Stomach smooth muscle (tissue), 2 donors: ENCODE results near the gene CASP9.

ENCODE experiments used
- H3K27ac ChIP-seq: one replicate; pipeline ENCODE4 v1.7.0; 2013; ENCODE audit warnings: mild to moderate bottlenecking, low read length, inconsistent platforms
- H3K27me3 ChIP-seq, 2 donors: one replicate each; pipeline ENCODE4 v1.7.0; 2013; ENCODE audit warnings: low read length in 2 of 2; ENCODE audit not compliant: insufficient read depth in 2 of 2, control insufficient read depth in 1 of 2
- H3K36me3 ChIP-seq, 2 donors: one replicate each; pipeline ENCODE4 v1.7.0; 2013; ENCODE audit warnings: low read length in 2 of 2; ENCODE audit not compliant: control insufficient read depth in 2 of 2, insufficient read depth in 2 of 2
- H3K4me1 ChIP-seq: one replicate; pipeline ENCODE4 v1.7.0; 2013; ENCODE audit warnings: low read length; ENCODE audit not compliant: control insufficient read depth, insufficient read depth
- H3K4me3 ChIP-seq, 2 donors: one replicate each; pipeline ENCODE4 v1.7.0; 2013; ENCODE audit warnings: low read length in 2 of 2
- H3K9ac ChIP-seq, 2 donors: one replicate each; pipeline ENCODE4 v1.7.0; 2013; ENCODE audit warnings: low read length in 2 of 2, mild to moderate bottlenecking in 1 of 2
- H3K9me3 ChIP-seq, 2 donors: one replicate each; pipeline ENCODE4 v1.7.0; 2013; ENCODE audit warnings: low read length in 2 of 2; ENCODE audit not compliant: control insufficient read depth in 2 of 2
- donor health status: healthy.
- donor health status: Pancreatic carcinoma.

CASP9 gene

GRCh38 chr1:15524021-15524282, at the start of gene CASP9:
TSS of gene CASP9 (minus strand) at chr1:15524215. CDS start at chr1:15524200, 15 bp downstream.
- peak within 1 kb of the TSS; percentile 67 to 89 for H3K9ac ChIP-seq

GRCh38 chr1:15573477-15573876, 49.5 kb upstream of the CASP9 start:
- Histone ChIP-seq H3K4me1 (no peaks in the 10 kb centered on the region), H3K4me3 (no peak overlapping the region), H3K27ac (no peak overlapping the region), H3K9me3 (no peaks in the 10 kb centered on the region), H3K27me3 (no peaks in the 10 kb centered on the region), H3K36me3 (peaks cover 11% of the 10 kb centered on the region in 2 donors), H3K9ac (no peak overlapping the region)

More at GRCh38 chr1:15524021-15524282, at the start of gene CASP9:
- Histone ChIP-seq H3K4me1 (peaks cover 21% of the 10 kb centered on the region), H3K27ac (peak within 1 kb of the TSS; percentile 94), H3K9me3 (no peaks in the 10 kb centered on the region), H3K36me3 (peaks cover 0 to 3% of the 10 kb centered on the region in 2 donors), H3K27me3 (no peaks in the 10 kb centered on the region), H3K4me3 (peak within 1 kb of the TSS; percentile 75 to 80)

- H3K36me3 ChIP-seq = peaks cover 31 to 32% of the 10 kb centered on the region in 2 donors
- H3K9ac ChIP-seq = no peak overlapping the region
- H3K9me3 ChIP-seq = no peaks in the 10 kb centered on the region
- H3K27me3 ChIP-seq = no peaks in the 10 kb centered on the region
- H3K4me1 ChIP-seq = no peaks in the 10 kb centered on the region
- no peak overlapping the region for H3K4me3 ChIP-seq
- no peak overlapping the region for H3K27ac ChIP-seq
Observed at GRCh38 chr1:15571266-15571665, 47.3 kb upstream of the CASP9 start.

GRCh38 chr1:15570861-15571260, 46.8 kb upstream of the CASP9 start:
- Histone ChIP-seq H3K4me3 (no peak overlapping the region), H3K9me3 (no peaks in the 10 kb centered on the region), H3K9ac (no peak overlapping the region), H3K36me3 (peaks cover 35 to 36% of the 10 kb centered on the region in 2 donors), H3K4me1 (no peaks in the 10 kb centered on the region), H3K27me3 (no peaks in the 10 kb centered on the region), H3K27ac (no peak overlapping the region)

- H3K27ac ChIP-seq = no peak overlapping the region
- no peaks in the 10 kb centered on the region for H3K4me1 ChIP-seq
- no peak overlapping the region for H3K4me3 ChIP-seq
- no peaks in the 10 kb centered on the region for H3K27me3 ChIP-seq
- peaks cover 50 to 53% of the 10 kb centered on the region in 2 donors for H3K36me3 ChIP-seq
- no peak overlapping the region for H3K9ac ChIP-seq
- H3K9me3 ChIP-seq = no peaks in the 10 kb centered on the region
Observed at GRCh38 chr1:15568387-15569073, 44.5 kb upstream of the CASP9 start.

GRCh38 chr1:15559189-15559810, 35.3 kb upstream of the CASP9 start:
- Histone ChIP-seq H3K4me3 (no peak overlapping the region), H3K27me3 (no peaks in the 10 kb centered on the region), H3K9ac (no peak overlapping the region), H3K36me3 (peaks cover 24 to 36% of the 10 kb centered on the region in 2 donors), H3K9me3 (no peaks in the 10 kb centered on the region), H3K27ac (no peak overlapping the region), H3K4me1 (no peaks in the 10 kb centered on the region)

- Histone ChIP-seq H3K36me3 (peaks cover 19 to 30% of the 10 kb centered on the region in 2 donors), H3K9ac (no peak overlapping the region), H3K27me3 (no peaks in the 10 kb centered on the region), H3K4me1 (no peaks in the 10 kb centered on the region), H3K4me3 (no peak overlapping the region), H3K9me3 (no peaks in the 10 kb centered on the region), H3K27ac (no peak overlapping the region)
Observed at GRCh38 chr1:15558516-15558915, 34.5 kb upstream of the CASP9 start.

GRCh38 chr1:15557594-15557993, 33.6 kb upstream of the CASP9 start:
- Histone ChIP-seq H3K4me1 (no peaks in the 10 kb centered on the region), H3K4me3 (no peak overlapping the region), H3K27me3 (no peaks in the 10 kb centered on the region), H3K9ac (no peak overlapping the region), H3K9me3 (no peaks in the 10 kb centered on the region), H3K27ac (no peak overlapping the region), H3K36me3 (peaks cover 14 to 25% of the 10 kb centered on the region in 2 donors)

- Histone ChIP-seq H3K36me3 (peaks cover 10 to 19% of the 10 kb centered on the region in 2 donors), H3K27ac (no peak overlapping the region), H3K27me3 (no peaks in the 10 kb centered on the region), H3K9ac (no peak overlapping the region), H3K4me3 (no peak overlapping the region), H3K4me1 (no peaks in the 10 kb centered on the region), H3K9me3 (no peaks in the 10 kb centered on the region)
Observed at GRCh38 chr1:15557008-15557407, 33.0 kb upstream of the CASP9 start.

- no peaks in the 10 kb centered on the region for H3K9me3 ChIP-seq
- no peak overlapping the region for H3K4me3 ChIP-seq
- H3K27ac ChIP-seq = no peak overlapping the region
- no peak overlapping the region for H3K9ac ChIP-seq
- H3K36me3 ChIP-seq = peaks cover 12 to 24% of the 10 kb centered on the region in 2 donors
- H3K27me3 ChIP-seq = no peaks in the 10 kb centered on the region
- no peaks in the 10 kb centered on the region for H3K4me1 ChIP-seq
Observed at GRCh38 chr1:15550573-15550972, 26.6 kb upstream of the CASP9 start.

GRCh38 chr1:15546641-15547040, 22.6 kb upstream of the CASP9 start:
- no peak overlapping the region for H3K27ac ChIP-seq
- peaks cover 18 to 48% of the 10 kb centered on the region in 2 donors for H3K36me3 ChIP-seq
- H3K9ac ChIP-seq = no peak overlapping the region
- no peaks in the 10 kb centered on the region for H3K4me1 ChIP-seq
- no peaks in the 10 kb centered on the region for H3K27me3 ChIP-seq
- no peak overlapping the region for H3K4me3 ChIP-seq
- H3K9me3 ChIP-seq = no peaks in the 10 kb centered on the region
